H9 (cell line): ENCODE results near the gene GRIFIN. TPM values are rescaled to one million over a fixed set of nuclear protein-coding genes. Genes with fewer than 3 reads are reported as not detected.
A peak's percentile ranks its signal among the peaks of the same experiment; 100 is the strongest.
"Not testable (repeated sequence)": the region's sequence is repeated elsewhere in the genome, so short reads cannot be mapped to it uniquely, and the experiment has no call there.

Experiments used
- DNase-seq: peaks from one replicate; pipeline ENCODE4 v3.0.0-alpha.2; 2017
- H2AFZ ChIP-seq: one replicate; pipeline ENCODE4 v1.6.1; 2013; ENCODE audit warnings: mild to moderate bottlenecking, low read length, control low read depth, moderate library complexity
- H2AK5ac ChIP-seq: 2 replicates; pipeline ENCODE4 v1.6.1; 2013; ENCODE audit warnings: low read length, control low read depth, mixed read lengths; ENCODE audit not compliant: insufficient read length
- H2BK120ac ChIP-seq: one replicate; pipeline ENCODE4 v1.6.1; 2013; ENCODE audit warnings: low read depth, mild to moderate bottlenecking, low read length, control low read depth, inconsistent platforms; ENCODE audit not compliant: poor library complexity, severe bottlenecking
- H2BK12ac ChIP-seq: 2 replicates; pipeline ENCODE4 v1.6.1; 2013; ENCODE audit warnings: low read length, control low read depth, mixed read lengths, low read depth; ENCODE audit not compliant: insufficient read length
- H2BK15ac ChIP-seq: 2 replicates; pipeline ENCODE4 v1.6.1; 2013; ENCODE audit warnings: low read depth, low read length, control low read depth
- H2BK20ac ChIP-seq: one replicate; pipeline ENCODE4 v1.6.1; 2013; ENCODE audit warnings: low read depth, mild to moderate bottlenecking, low read length, control low read depth, inconsistent platforms; ENCODE audit not compliant: poor library complexity, severe bottlenecking
- H2BK5ac ChIP-seq: 2 replicates; pipeline ENCODE4 v1.6.1; 2013; ENCODE audit warnings: low read length, control low read depth, mixed read lengths; ENCODE audit not compliant: insufficient read length
- H3K14ac ChIP-seq: 2 replicates; pipeline ENCODE4 v1.6.1; 2013; ENCODE audit warnings: low read length, control low read depth; ENCODE audit not compliant: insufficient read depth
- H3K18ac ChIP-seq: 2 replicates; pipeline ENCODE4 v1.6.1; 2013; ENCODE audit warnings: low read depth, mild to moderate bottlenecking, mixed read lengths, low read length, control low read depth; ENCODE audit not compliant: insufficient read length
- H3K23ac ChIP-seq: 2 replicates; pipeline ENCODE4 v1.6.1; 2013; ENCODE audit warnings: low read length, control low read depth, mixed read lengths, low read depth; ENCODE audit not compliant: insufficient read length
- H3K23me2 ChIP-seq: 2 replicates; pipeline ENCODE4 v1.6.1; 2013; ENCODE audit warnings: low read depth, mild to moderate bottlenecking, mixed read lengths, low read length, control low read depth; ENCODE audit not compliant: insufficient read length, poor library complexity, severe bottlenecking
- H3K27ac ChIP-seq: 2 replicates; pipeline ENCODE4 v1.5.1; 2013; ENCODE audit warnings: low read length, control low read depth, mixed read lengths, low read depth; ENCODE audit not compliant: insufficient read length
- H3K27me3 ChIP-seq: 2 replicates; pipeline ENCODE4 v1.6.1; 2013; ENCODE audit warnings: low read length, control low read depth, inconsistent platforms; ENCODE audit not compliant: insufficient read depth
- H3K4ac ChIP-seq: 2 replicates; pipeline ENCODE4 v1.6.1; 2013; ENCODE audit warnings: low read depth, mild to moderate bottlenecking, control low read depth, inconsistent platforms, low read length, moderate library complexity
- H3K4me1 ChIP-seq: 2 replicates; pipeline ENCODE4 v1.6.1; 2013; ENCODE audit warnings: low read length, control low read depth, inconsistent platforms; ENCODE audit not compliant: insufficient read depth
- H3K4me2 ChIP-seq: 2 replicates; pipeline ENCODE4 v1.6.1; 2013; ENCODE audit warnings: low read length, control low read depth, mixed read lengths; ENCODE audit not compliant: insufficient read length, insufficient read depth
- H3K56ac ChIP-seq: 2 replicates; pipeline ENCODE4 v1.6.1; 2013; ENCODE audit warnings: low read depth, mild to moderate bottlenecking, mixed read lengths, low read length, control low read depth; ENCODE audit not compliant: insufficient read length
- H3K79me1 ChIP-seq: 2 replicates; pipeline ENCODE4 v1.6.1; 2013; ENCODE audit warnings: low read depth, mild to moderate bottlenecking, moderate library complexity, low read length, control low read depth, inconsistent platforms; ENCODE audit not compliant: insufficient read depth, poor library complexity, severe bottlenecking
- H3K79me2 ChIP-seq: 2 replicates; pipeline ENCODE4 v1.6.1; 2013; ENCODE audit warnings: low read length, control low read depth, inconsistent platforms; ENCODE audit not compliant: insufficient read depth
- H3K9ac ChIP-seq: 2 replicates; pipeline ENCODE4 v1.6.1; 2013; ENCODE audit warnings: low read length, control low read depth, mixed read lengths; ENCODE audit not compliant: insufficient read length; ENCODE audit errors: extremely low read depth
- H3K9me3 ChIP-seq: one replicate; pipeline ENCODE4 v1.6.1; 2013; ENCODE audit warnings: low read depth, low read length, inconsistent platforms; ENCODE audit not compliant: control insufficient read depth
- H3T11ph ChIP-seq: one replicate; pipeline ENCODE4 v1.6.1; 2013; ENCODE audit warnings: mild to moderate bottlenecking, low read length, control low read depth, inconsistent platforms
- H4K20me1 ChIP-seq: one replicate; pipeline ENCODE4 v1.6.1; 2013; ENCODE audit not compliant: control insufficient read depth, insufficient read length, insufficient read depth
- H4K5ac ChIP-seq: 2 replicates; pipeline ENCODE4 v1.6.1; 2013; ENCODE audit warnings: low read depth, mild to moderate bottlenecking, mixed read lengths, low read length, control low read depth; ENCODE audit not compliant: insufficient read length
- H4K8ac ChIP-seq: replicated peaks from 2 replicates; pipeline ENCODE4 v1.6.1; 2013; ENCODE audit warnings: low read length, control low read depth, mixed read lengths, low read depth; ENCODE audit not compliant: insufficient read length
- H4K91ac ChIP-seq: 2 replicates; pipeline ENCODE4 v1.6.1; 2013; ENCODE audit warnings: low read depth, mild to moderate bottlenecking, moderate library complexity, mixed read lengths, low read length, control low read depth; ENCODE audit not compliant: insufficient read length
- H3K27ac Mint-ChIP-seq, 3 experiments: 2 replicates in 2 of 3; 3 replicates in 1 of 3; pipeline ENCODE4 v1.8.0; 2020 to 2021; ENCODE audit warnings: mixed read lengths in 3 of 3, mild to moderate bottlenecking in 1 of 3, moderate library complexity in 1 of 3
- H3K27me3 Mint-ChIP-seq: 2 replicates; pipeline ENCODE4 v1.8.0; 2021; ENCODE audit warnings: low read depth, mild to moderate bottlenecking, moderate library complexity, mixed read lengths
- H3K36me3 Mint-ChIP-seq, 3 experiments: 2 replicates in 2 of 3; 3 replicates in 1 of 3; pipeline ENCODE4 v1.8.0; 2020 to 2021; ENCODE audit warnings: low read depth in 3 of 3, mixed read lengths in 3 of 3; ENCODE audit not compliant: insufficient read depth in 1 of 3
- H3K4me1 Mint-ChIP-seq, 2 experiments: 2 replicates each; pipeline ENCODE4 v1.8.0; 2020; ENCODE audit warnings: mixed read lengths in 2 of 2
- H3K4me3 Mint-ChIP-seq, 2 experiments: 2 replicates in 1 of 2; 3 replicates in 1 of 2; pipeline ENCODE4 v1.8.0; 2020 to 2021; ENCODE audit warnings: mild to moderate bottlenecking in 2 of 2, mixed read lengths in 2 of 2, moderate library complexity in 1 of 2
- H3K9me3 Mint-ChIP-seq, 2 experiments: 2 replicates in 1 of 2; 3 replicates in 1 of 2; pipeline ENCODE4 v1.8.0; 2020; ENCODE audit warnings: mild to moderate bottlenecking in 2 of 2, mixed read lengths in 2 of 2, moderate library complexity in 1 of 2
- CTCF ChIP-seq: fragments of 200-600 bp; sonication (generic); conservative IDR thresholded peaks from 3 replicates; pipeline ENCODE4 v1.8.0; 2021; ENCODE audit warnings: antibody characterized with exemption, mild to moderate bottlenecking
- WGBS: extraction: QIAGEN DNeasy Blood & Tissue Kit; methylation state at CpG from one replicate; pipeline ENCODE4 v1.1.7; 2013; ENCODE audit warnings: missing lambda C conversion rate, low lambda C conversion rate, mixed read lengths; ENCODE audit not compliant: insufficient read length; ENCODE audit errors: extremely low coverage; 5-methylcytosine and 5-hydroxymethylcytosine counted together
- total RNA-seq: library from RNA; stranded (reverse); gene quantifications from 2 replicates; pipeline ENCODE4 v1.2.1, GENCODE V29; 2021

GRIFIN gene
- total RNA-seq, 1 experiment from 2014 or later: not detected

GRCh38 chr7:2470204-2471021 lies 5.8 kb downstream of the GRIFIN start:
- Histone ChIP-seq H4K8ac (no peak overlapping the region), H3K27me3 (no peaks in the 10 kb centered on the region), H2BK20ac (no peak overlapping the region), H3K9ac (no peak overlapping the region), H3K9me3 (no peaks in the 10 kb centered on the region), H3K79me2 (no peaks in the 10 kb centered on the region), H3K23ac (no peak overlapping the region), H3K18ac (no peak overlapping the region), H2BK12ac (no peak overlapping the region), H3K79me1 (no peaks in the 10 kb centered on the region), H2BK120ac (no peak overlapping the region), H4K20me1 (no peaks in the 10 kb centered on the region), H2AFZ (no peak overlapping the region), H2BK5ac (no peak overlapping the region), H2BK15ac (no peak overlapping the region), H4K5ac (no peak overlapping the region), H4K91ac (no peak overlapping the region), H3K27ac (no peak overlapping the region), H3K4me1 (peaks cover 7% of the 10 kb centered on the region), H3K4me2 (no peak overlapping the region), H3K4ac (no peak overlapping the region), H3K14ac (no peak overlapping the region), H3T11ph (no peak overlapping the region), H2AK5ac (no peak overlapping the region), H3K56ac (no peak overlapping the region), H3K23me2 (no peaks in the 10 kb centered on the region)
- no peaks in the 10 kb centered on the region; a peak in 2 of 5 replicates for H3K9me3 Mint-ChIP-seq
- no peaks in the 10 kb centered on the region; a peak in 1 of 7 replicates for H3K36me3 Mint-ChIP-seq
- no CpG with 5 or more reads among the region's 19 CpGs for WGBS
- peak overlapping the region in 1 of 2 experiments; percentile 62; a peak in 2 of 5 replicates for H3K4me3 Mint-ChIP-seq
- H3K27me3 Mint-ChIP-seq: no peaks in the 10 kb centered on the region
- peaks cover 21 to 39% of the 10 kb centered on the region in 2 experiments for H3K4me1 Mint-ChIP-seq
- no peak for TF ChIP-seq CTCF
- no peak for DNase-seq
- H3K27ac Mint-ChIP-seq: peak overlapping the region in 2 of 3 experiments; percentile 1 to 73; a peak in 2 of 7 replicates

- not testable (repeated sequence) for H3T11ph ChIP-seq, H3K9ac ChIP-seq, H4K91ac ChIP-seq, H3K56ac ChIP-seq, H4K8ac ChIP-seq, H4K5ac ChIP-seq, H2AFZ ChIP-seq, H4K20me1 ChIP-seq, H3K9me3 ChIP-seq, H2BK5ac ChIP-seq, H3K4me1 ChIP-seq, H3K79me1 ChIP-seq, H3K14ac ChIP-seq, H3K23me2 ChIP-seq, H3K4me2 ChIP-seq, H2BK20ac ChIP-seq, H2AK5ac ChIP-seq, H3K27ac ChIP-seq, H2BK15ac ChIP-seq, H2BK120ac ChIP-seq, H3K36me3 Mint-ChIP-seq, H3K4me3 Mint-ChIP-seq, H3K4ac ChIP-seq, H3K23ac ChIP-seq, H3K18ac ChIP-seq, H3K9me3 Mint-ChIP-seq, H3K27me3 Mint-ChIP-seq, H3K27me3 ChIP-seq, H2BK12ac ChIP-seq, H3K79me2 ChIP-seq, DNase-seq
- Mint-ChIP-seq H3K27ac (peak overlapping the region in 2 of 3 experiments; percentile 37 to 63; a peak in 4 of 7 replicates), H3K4me1 (peaks cover 21 to 39% of the 10 kb centered on the region in 2 experiments)
- WGBS: no CpG with 5 or more reads among the region's 9 CpGs
Observed at GRCh38 chr7:2469460-2470203, 6.6 kb downstream of the GRIFIN start.
